GM12891 (cell line): Measurements from ENCODE around the gene ZFHX3.

ENCODE experiments used
- PAX5 ChIP-seq: IDR thresholded peaks from 2 replicates; pipeline ENCODE4 v1.6.1; 2011; ENCODE audit warnings: low read length, moderate library complexity, mild to moderate bottlenecking; ENCODE audit not compliant: insufficient read depth, severe bottlenecking
- POLR2A ChIP-seq: IDR thresholded peaks from 2 replicates; pipeline ENCODE4 v1.6.1; 2011; ENCODE audit warnings: low read depth, low read length, control low read depth
- POLR2AphosphoS5 ChIP-seq: IDR thresholded peaks from 2 replicates; pipeline ENCODE4 v1.6.1; 2011; ENCODE audit warnings: low read depth, low read length, control low read depth
- SPI1 ChIP-seq: IDR thresholded peaks from 2 replicates; pipeline ENCODE4 v1.6.1; 2011; ENCODE audit warnings: low read depth, low read length, control low read depth
- TAF1 ChIP-seq: IDR thresholded peaks from 2 replicates; pipeline ENCODE4 v1.6.1; 2011; ENCODE audit warnings: low read depth, low read length, control low read depth

GRCh38 chr16:72969812-72970211 is 78.1 kb downstream of the ZFHX3 start:
- no peak for TF ChIP-seq POLR2A
- TF ChIP-seq TAF1, result no peak
- no peak for TF ChIP-seq POLR2AphosphoS5
- no peak for TF ChIP-seq SPI1
- no peak for TF ChIP-seq PAX5
